ENCODE measurements around the gene PARP1. TPM values are rescaled to one million over a fixed set of nuclear protein-coding genes. Genes with fewer than 3 reads are reported as not detected.
"Not testable (repeated sequence)": the region's sequence is repeated elsewhere in the genome, so short reads cannot be mapped to it uniquely, and the experiment has no call there.

The PARP1 gene
- total and polyA plus RNA-seq, 7 donors, result 16.4 to 168 (median 107) TPM

- no peak for DNase-seq
- peaks cover 0 to 7% (median 3%) of the 10 kb centered on the region in 4 donors for H3K4me1 ChIP-seq
- no peaks in the 10 kb centered on the region for H3K9me3 ChIP-seq
- TF ChIP-seq POLR2A (IDR thresholded peaks at IDR 0.05) (no peak), EP300 (IDR thresholded peaks at IDR 0.05) (no peak), POLR2AphosphoS5 (IDR thresholded peaks at IDR 0.05) (no peak), CTCF (IDR thresholded peaks at IDR 0.05) (no peak)
- no peak overlapping the region for H3K4me3 ChIP-seq
- WGBS, 2 donors, result 97 to 98% methylated on average over 3 of the region's 3 CpGs
- intact Hi-C loops (cut with DNase I), result loop anchor here (10.0 kb wide), 2 partner anchors 178 to 398 kb away; no protein-coding TSS in a partner anchor
- no peaks in the 10 kb centered on the region for H3K36me3 ChIP-seq
- no peak overlapping the region for H3K27ac ChIP-seq
- no peaks in the 10 kb centered on the region for H3K27me3 ChIP-seq
Observed at GRCh38 chr1:226427131-226427530, 19.2 kb upstream of the PARP1 start.

- H3K36me3 ChIP-seq, H3K27ac ChIP-seq, H3K4me3 ChIP-seq, H3K9me3 ChIP-seq, H3K4me1 ChIP-seq, DNase-seq, H3K27me3 ChIP-seq: not testable (repeated sequence)
- intact Hi-C loops (cut with DNase I), result loop anchor here (10.0 kb wide), 2 partner anchors 178 to 398 kb away; no protein-coding TSS in a partner anchor
- 94 to 95% methylated on average over 22 to 23 of the region's 23 CpGs for WGBS, 2 donors
Observed at GRCh38 chr1:226426395-226426794, 18.5 kb upstream of the PARP1 start.

GRCh38 chr1:226425431-226426031, 17.6 kb upstream of the PARP1 start:
- Histone ChIP-seq H3K27ac (no peak overlapping the region), H3K36me3 (no peaks in the 10 kb centered on the region), H3K27me3 (no peaks in the 10 kb centered on the region), H3K9me3 (no peaks in the 10 kb centered on the region), H3K4me3 (peak overlapping the region in 2 of 4 donors; percentile 20 to 22), H3K4me1 (peaks cover 0 to 7% (median 3%) of the 10 kb centered on the region in 4 donors)
- DNase-seq, result no peak
- TF ChIP-seq POLR2AphosphoS5 (IDR thresholded peaks at IDR 0.05) (no peak), POLR2A (IDR thresholded peaks at IDR 0.05) (no peak), EP300 (IDR thresholded peaks at IDR 0.05) (no peak), CTCF (IDR thresholded peaks at IDR 0.05) (no peak)
- WGBS, 2 donors, result 42 to 80% methylated on average over 24 of the region's 24 CpGs
- intact Hi-C loops (cut with DNase I), result loop anchor here (10.0 kb wide), 2 partner anchors 179 to 399 kb away; no protein-coding TSS in a partner anchor

GRCh38 chr1:226425004-226425378, 17.1 kb upstream of the PARP1 start:
- WGBS, 2 donors, result 26 to 27% methylated on average over 2 of the region's 2 CpGs
- no peak for DNase-seq
- Histone ChIP-seq H3K9me3 (no peaks in the 10 kb centered on the region), H3K36me3 (no peaks in the 10 kb centered on the region), H3K27me3 (no peaks in the 10 kb centered on the region), H3K4me3 (no peak overlapping the region), H3K4me1 (peaks cover 0 to 7% (median 3%) of the 10 kb centered on the region in 4 donors), H3K27ac (no peak overlapping the region)
- intact Hi-C loops (cut with DNase I), result loop anchor here (10.0 kb wide), 2 partner anchors 180 to 400 kb away; no protein-coding TSS in a partner anchor
- no peak for TF ChIP-seq POLR2A (IDR thresholded peaks at IDR 0.05)
- no peak for TF ChIP-seq EP300 (IDR thresholded peaks at IDR 0.05)
- TF ChIP-seq POLR2AphosphoS5 (IDR thresholded peaks at IDR 0.05), result no peak
- TF ChIP-seq CTCF (IDR thresholded peaks at IDR 0.05), result no peak

GRCh38 chr1:226424221-226425003, 16.5 kb upstream of the PARP1 start:
- intact Hi-C loops (cut with DNase I), result loop anchor here (10.0 kb wide), 2 partner anchors 180 to 400 kb away; no protein-coding TSS in a partner anchor
- Histone ChIP-seq H3K27ac (no peak overlapping the region), H3K9me3 (no peaks in the 10 kb centered on the region), H3K36me3 (no peaks in the 10 kb centered on the region), H3K4me3 (no peak overlapping the region), H3K4me1 (peaks cover 0 to 7% (median 3%) of the 10 kb centered on the region in 4 donors), H3K27me3 (no peaks in the 10 kb centered on the region)
- 56 to 74% methylated on average over 8 of the region's 8 CpGs for WGBS, 2 donors
- no peak for DNase-seq
- TF ChIP-seq CTCF (IDR thresholded peaks at IDR 0.05) (peak in 3 of 4 experiments; percentile 47 to 59 (median 48)), POLR2A (IDR thresholded peaks at IDR 0.05) (no peak)

All from sigmoid colon (tissue), 7 donors.